Stimulated activated CD4-positive, alpha-beta T cell treated with anti-CD3 and anti-CD28 coated beads, Interleukin-2, amount 100 ng/mL, for 48 hours (primary cell): Measurements from ENCODE around the gene POU1F1.
"Not testable (repeated sequence)": the region's sequence is repeated elsewhere in the genome, so short reads cannot be mapped to it uniquely, and the experiment has no call there.

Experiments used
- DNase-seq, 2 donors: peaks; one replicate each; pipeline ENCODE4 v3.0.0-alpha.2; 2020

POU1F1 gene

GRCh38 chr3:87276484-87276883, at the start of gene POU1F1:
TSS of gene POU1F1 (minus strand) at chr3:87276584. CDS start at chr3:87276462, 122 bp downstream.
- DNase-seq: no peak

- DNase-seq: no peak
Measured at GRCh38 chr3:87324609-87325008, 48.2 kb upstream of the POU1F1 start.

GRCh38 chr3:87320756-87321626, 44.6 kb upstream of the POU1F1 start:
- no peak for DNase-seq

DNA sequence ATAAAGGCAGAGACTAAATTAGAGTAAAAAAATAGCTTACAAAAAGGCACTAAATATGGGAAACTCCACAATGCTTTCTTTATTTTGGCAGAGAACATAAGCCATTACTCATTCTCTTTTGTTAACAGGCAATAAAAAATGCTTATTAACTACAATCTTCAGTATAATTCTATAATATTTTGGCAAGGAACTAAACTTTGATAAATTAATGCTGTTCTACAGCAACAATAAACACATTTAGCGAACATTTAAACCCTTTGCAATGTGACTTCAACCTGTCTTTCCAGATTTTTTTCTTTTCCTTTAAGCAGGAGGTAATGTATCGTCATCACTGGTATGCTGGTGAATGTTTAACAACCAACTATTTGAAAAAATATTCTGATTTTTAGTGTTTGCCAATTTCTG, 42.2 kb upstream of the POU1F1 start:
- no peak for DNase-seq

DNA sequence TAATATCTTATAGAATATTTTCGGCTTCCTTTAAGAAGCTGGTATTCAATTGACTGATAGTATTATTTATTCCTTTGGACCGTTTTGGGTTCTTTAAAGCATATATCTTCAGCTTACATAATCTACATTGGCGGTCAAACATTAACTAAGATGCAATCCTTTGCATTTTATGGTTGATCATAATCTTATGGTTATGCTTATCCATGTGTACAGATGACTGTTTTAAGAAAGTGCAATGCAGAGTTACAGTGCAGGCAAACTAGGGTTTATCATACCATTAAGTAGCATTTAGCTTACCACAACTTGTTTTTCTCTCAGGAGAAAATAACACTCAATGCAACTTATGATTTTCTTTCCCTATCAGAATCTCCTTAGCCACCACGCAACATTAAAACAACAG, 41.4 kb upstream of the POU1F1 start:
- DNase-seq: no peak

- DNase-seq: no peak
Measured at GRCh38 chr3:87313641-87314040, 37.3 kb upstream of the POU1F1 start.

- DNase-seq: no peak
Measured at GRCh38 chr3:87311309-87311708, 34.9 kb upstream of the POU1F1 start.

GRCh38 chr3:87309601-87310000, 33.2 kb upstream of the POU1F1 start:
- DNase-seq: no peak

- DNase-seq: no peak
Measured at GRCh38 chr3:87307805-87308204, 31.4 kb upstream of the POU1F1 start.

GRCh38 chr3:87305517-87305916, 29.1 kb upstream of the POU1F1 start:
- DNase-seq: no peak

DNA sequence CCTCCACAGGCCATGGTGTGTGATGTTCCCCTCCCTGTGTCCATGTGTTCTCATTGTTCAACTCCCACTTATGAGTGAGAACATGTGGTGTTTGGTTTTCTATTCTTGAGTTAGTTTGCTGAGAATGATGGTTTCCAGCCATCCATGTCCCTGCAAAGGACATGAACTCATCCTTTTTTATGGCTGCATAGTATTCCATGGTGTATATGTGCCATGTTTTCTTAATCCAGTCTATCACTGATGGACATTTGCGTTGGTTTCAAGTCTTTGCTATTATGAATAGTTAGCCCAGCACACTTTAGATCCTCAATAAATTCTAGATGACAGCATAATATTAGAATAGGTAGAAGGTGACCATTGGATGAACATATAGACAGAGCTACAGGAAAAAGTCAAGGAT, 28.6 kb upstream of the POU1F1 start:
- DNase-seq: not testable (repeated sequence)

- no peak for DNase-seq
Measured at GRCh38 chr3:87298111-87298718, 21.8 kb upstream of the POU1F1 start.

DNA sequence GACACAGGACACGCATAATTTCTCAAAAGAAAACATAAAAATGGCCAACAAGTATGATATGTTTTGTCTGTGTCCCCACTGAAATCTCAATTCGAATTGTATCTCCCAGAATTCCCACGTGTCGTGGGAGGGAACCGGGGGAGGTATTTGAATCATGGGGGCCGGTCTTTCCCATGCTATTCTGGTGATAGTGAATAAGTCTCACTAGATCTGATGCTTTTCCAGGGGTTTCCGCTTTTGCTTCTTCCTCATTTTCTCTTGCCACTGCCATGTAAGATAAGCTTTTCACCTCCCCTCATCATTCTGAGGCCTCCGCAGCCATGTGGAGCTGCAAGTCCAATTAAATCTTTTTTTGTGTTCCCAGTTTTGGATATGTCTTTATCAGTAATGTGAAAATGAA, 12.1 kb upstream of the POU1F1 start:
- DNase-seq: no peak

DNA sequence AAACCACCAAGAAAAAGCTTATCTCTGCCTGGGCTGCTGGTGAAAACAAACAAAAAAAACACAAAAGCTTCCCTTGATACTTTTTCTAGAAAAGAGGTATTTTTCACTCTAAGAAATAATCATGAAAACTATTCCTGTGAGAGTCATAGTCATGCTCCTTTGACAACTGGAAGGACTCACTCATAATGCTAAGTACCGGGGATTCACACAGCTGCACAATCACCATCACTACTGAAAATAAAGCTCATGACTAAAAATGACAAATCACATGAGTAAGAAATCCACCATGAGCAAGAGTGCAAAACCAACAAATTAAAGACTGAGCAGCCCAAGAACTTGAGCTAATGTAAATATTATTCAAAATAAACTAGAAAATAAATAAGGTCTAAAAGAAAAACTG, 10.6 kb upstream of the POU1F1 start:
- DNase-seq: no peak

GRCh38 chr3:87272718-87273341, 3.6 kb downstream of the POU1F1 start:
- no peak for DNase-seq

GRCh38 chr3:87270908-87271700, 5.3 kb downstream of the POU1F1 start:
- DNase-seq: no peak

GRCh38 chr3:87269723-87270122, 6.7 kb downstream of the POU1F1 start:
- DNase-seq: no peak

GRCh38 chr3:87268646-87269211, 7.7 kb downstream of the POU1F1 start:
- DNase-seq: no peak

DNA sequence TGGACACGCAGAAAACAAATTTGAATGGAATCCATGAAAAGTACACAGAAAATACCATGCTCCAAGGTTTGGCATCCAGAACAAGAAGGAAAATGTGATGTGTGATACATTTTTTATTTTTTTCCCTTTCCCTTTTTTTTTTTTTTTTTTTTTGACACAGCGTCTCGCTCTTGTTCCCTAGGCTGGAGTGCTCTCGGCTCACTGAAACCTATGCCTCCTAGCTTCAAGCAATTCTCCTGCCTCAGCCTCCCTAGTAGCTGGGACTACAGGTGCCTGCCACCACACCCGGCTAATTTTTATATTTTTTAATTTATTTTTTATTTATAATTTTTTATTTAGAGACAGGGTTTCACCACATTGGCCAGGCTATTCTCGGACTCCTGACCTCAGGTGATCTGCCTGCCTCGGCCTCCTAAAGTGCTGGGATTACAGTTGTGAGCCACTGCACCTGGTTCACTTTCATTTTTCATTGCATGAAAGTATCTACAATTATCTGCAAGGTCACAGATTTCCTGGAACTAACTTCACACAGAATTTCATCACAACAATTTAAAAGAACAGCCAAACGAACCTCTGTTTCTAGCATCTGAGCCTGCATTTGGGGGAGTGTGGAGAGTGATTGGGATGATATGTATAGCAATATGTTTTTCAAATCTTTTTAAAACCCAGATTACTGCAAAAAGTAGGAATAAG, 8.3 kb downstream of the POU1F1 start:
- DNase-seq: no peak

DNA sequence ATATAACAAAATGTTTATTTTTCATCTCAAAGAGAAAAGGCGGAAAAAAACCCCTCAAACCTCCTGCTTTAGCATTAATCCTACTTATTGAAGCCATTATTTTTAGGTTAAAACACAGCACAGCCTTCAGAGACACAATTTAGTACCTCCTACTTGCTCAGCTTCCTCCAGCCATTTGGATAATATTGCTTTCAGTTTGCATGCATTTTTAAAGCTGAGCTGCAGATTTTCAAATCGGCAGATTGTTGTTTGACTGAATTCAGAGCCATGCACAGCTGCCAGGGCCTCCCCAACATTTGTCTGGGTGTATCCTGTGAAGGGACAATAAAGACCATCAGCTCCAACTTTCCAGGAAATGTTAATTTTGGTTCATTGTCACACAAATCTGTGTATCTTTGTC, 14.5 kb downstream of the POU1F1 start:
- DNase-seq: no peak

GRCh38 chr3:87260270-87260669, 16.1 kb downstream of the POU1F1 start:
- peak; percentile 31 to 32 for DNase-seq

DNA sequence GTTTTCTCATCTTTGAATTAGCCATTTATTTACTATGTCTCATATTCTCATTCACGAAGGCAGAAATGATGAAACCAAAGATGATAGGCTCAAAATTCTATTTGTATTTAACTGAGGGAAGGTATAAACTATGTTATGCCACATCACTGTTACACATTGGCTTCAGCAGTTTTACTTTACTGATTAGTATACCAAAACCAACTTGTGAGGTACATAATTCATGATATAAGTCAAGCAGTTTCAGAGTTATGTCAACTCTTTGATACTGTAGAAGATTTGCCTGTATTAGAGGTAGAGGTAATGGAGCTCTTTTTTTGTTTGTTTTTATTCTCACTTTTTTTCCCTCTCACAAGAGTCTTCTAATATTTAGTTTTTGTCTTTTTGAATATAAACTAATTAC, 26.4 kb downstream of the POU1F1 start:
- no peak for DNase-seq
